Aorta (tissue), 5 donors: ENCODE measurements around the gene AADACL3. TPM values are rescaled to one million over a fixed set of nuclear protein-coding genes. Genes with fewer than 3 reads are reported as not detected.
"Not testable (repeated sequence)": the region's sequence is repeated elsewhere in the genome, so short reads cannot be mapped to it uniquely, and the experiment has no call there.

Source experiments
- ATAC-seq: fragments of 200-7000 bp; cut with Tn5 transposase; one replicate; pipeline ENCODE4 v1.9.1; 2022; ENCODE audit warnings: moderate library complexity; ENCODE audit not compliant: low FRiP score
- DNase-seq, 2 donors: peaks; one replicate each; pipeline ENCODE4 v3.0.0-alpha.2; 2020
- H3K27ac ChIP-seq, 2 donors: one replicate each; pipeline ENCODE4 v1.5.1; 2013; ENCODE audit warnings: low read length in 2 of 2, mild to moderate bottlenecking in 2 of 2, moderate library complexity in 2 of 2, control low read depth in 1 of 2, inconsistent platforms in 1 of 2, low read depth in 1 of 2
- H3K27me3 ChIP-seq, 2 donors: one replicate each; pipeline ENCODE4 v1.6.1; 2013; ENCODE audit warnings: control low read depth in 1 of 2, low read length in 1 of 2, mild to moderate bottlenecking in 1 of 2, moderate library complexity in 1 of 2; ENCODE audit not compliant: insufficient read depth in 2 of 2, control insufficient read depth in 1 of 2
- H3K36me3 ChIP-seq, 2 donors: one replicate each; pipeline ENCODE4 v1.6.1; 2013; ENCODE audit warnings: control low read depth in 1 of 2, low read length in 1 of 2, mild to moderate bottlenecking in 1 of 2; ENCODE audit not compliant: insufficient read depth in 2 of 2, control insufficient read depth in 1 of 2
- H3K4me1 ChIP-seq, 2 donors: one replicate each; pipeline ENCODE4 v1.6.1; 2013; ENCODE audit warnings: low read length in 2 of 2, control low read depth in 1 of 2, mild to moderate bottlenecking in 1 of 2, moderate library complexity in 1 of 2; ENCODE audit not compliant: insufficient read depth in 2 of 2, control insufficient read depth in 1 of 2
- H3K4me3 ChIP-seq, 2 donors: one replicate each; pipeline ENCODE4 v1.5.1; 2013; ENCODE audit warnings: low read length in 2 of 2, control low read depth in 1 of 2, mild to moderate bottlenecking in 1 of 2
- H3K9me3 ChIP-seq: one replicate; pipeline ENCODE4 v1.6.1; 2013; ENCODE audit warnings: mild to moderate bottlenecking, low read length; ENCODE audit not compliant: control insufficient read depth
- WGBS, 2 donors: extraction: QIAGEN DNeasy Blood & Tissue Kit; methylation state at CpG; one replicate each; pipeline ENCODE4 v1.1.7; 2013; 5-methylcytosine and 5-hydroxymethylcytosine counted together
- intact Hi-C, 2 donors: fragments of 100-400 bp; cut with DNase I; formaldehyde crosslinking; loops; one replicate each; pipeline versions ENCODE4 v1.14.2 to v1.15.0; 2022
- polyA plus RNA-seq, 2 donors: library from polyadenylated mRNA; stranded (reverse); fragments of 200-250 nt; gene quantifications; one replicate each; pipeline ENCODE4 v1.2.3, GENCODE V29; 2013
- total RNA-seq, 2 donors: library from RNA; stranded (reverse); fragmentation: NEBNext Ultra II Directional; extraction: Animal tissue kit (Norgen Biotek cat#: 25700); gene quantifications; one replicate each; pipeline ENCODE4 v1.2.1, GENCODE V29; 2021
- donor health status: healthy with polysubstance abuse.
- donor health status: Bipolar disorder and iron deficiency.
- donor health status: DM: no; HTN: no; CAD: no.
- donor health status: DM: no; HTN: no; CAD: no.
- donor health status: DM: yes; HTN: yes; CAD: no.

The AADACL3 gene
- total and polyA plus RNA-seq, 4 donors, result not detected

DNA sequence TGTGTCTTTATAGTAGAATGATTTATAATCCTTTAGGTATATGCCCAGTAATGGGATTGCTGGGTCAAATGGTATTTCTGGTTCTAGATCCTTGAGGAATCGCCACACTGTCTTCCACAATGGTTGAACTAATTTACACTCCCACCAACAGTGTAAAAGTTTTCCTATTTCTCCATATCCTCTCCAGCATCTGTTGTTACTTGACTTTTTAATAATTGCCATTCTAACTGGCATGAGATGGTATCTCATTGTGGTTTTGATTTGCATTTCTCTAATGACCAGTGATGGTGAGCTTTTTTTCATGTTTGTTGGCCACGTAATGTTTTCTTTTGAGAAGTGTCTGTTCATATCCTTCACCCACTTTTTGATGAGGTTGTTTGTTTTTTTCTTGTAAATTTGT lies 15.2 kb downstream of the AADACL3 start:
- H3K4me3 ChIP-seq, H3K27me3 ChIP-seq, ATAC-seq, H3K4me1 ChIP-seq, H3K27ac ChIP-seq, H3K9me3 ChIP-seq, H3K36me3 ChIP-seq, DNase-seq, intact Hi-C loops: not testable (repeated sequence)
- 73 to 78% methylated on average over 2 of the region's 2 CpGs for WGBS, 2 donors

DNA sequence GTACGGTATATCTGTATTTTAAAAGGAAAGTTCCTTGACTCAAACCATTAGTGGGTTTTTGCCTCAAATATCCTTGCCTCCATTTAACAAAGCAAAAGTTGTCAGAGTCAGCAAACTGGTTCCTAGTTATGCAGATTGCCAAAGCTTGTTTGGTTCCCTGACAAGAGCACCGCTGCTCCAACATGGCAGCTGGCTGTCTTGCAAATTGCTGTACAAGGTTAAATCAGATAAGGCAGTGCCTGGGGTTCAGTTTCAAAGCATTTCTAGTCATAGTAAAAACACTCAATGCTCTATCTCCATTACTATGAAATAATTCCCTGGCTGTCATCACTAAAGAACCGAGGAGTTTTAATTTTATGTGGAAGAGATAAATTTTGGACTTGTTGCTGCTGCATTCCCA lies 18.7 kb downstream of the AADACL3 start:
- 57 to 62% methylated on average over 3 of the region's 3 CpGs for whole genome bisulfite sequencing, 2 donors
- no peak for DNase-seq
- Histone ChIP-seq H3K27me3 (no peaks in the 10 kb centered on the region), H3K4me3 (no peak overlapping the region), H3K27ac (no peak overlapping the region), H3K4me1 (no peaks in the 10 kb centered on the region), H3K36me3 (no peaks in the 10 kb centered on the region), H3K9me3 (peaks cover 4% of the 10 kb centered on the region)
- intact Hi-C loops, result no loop called here
- no peak for ATAC-seq

DNA sequence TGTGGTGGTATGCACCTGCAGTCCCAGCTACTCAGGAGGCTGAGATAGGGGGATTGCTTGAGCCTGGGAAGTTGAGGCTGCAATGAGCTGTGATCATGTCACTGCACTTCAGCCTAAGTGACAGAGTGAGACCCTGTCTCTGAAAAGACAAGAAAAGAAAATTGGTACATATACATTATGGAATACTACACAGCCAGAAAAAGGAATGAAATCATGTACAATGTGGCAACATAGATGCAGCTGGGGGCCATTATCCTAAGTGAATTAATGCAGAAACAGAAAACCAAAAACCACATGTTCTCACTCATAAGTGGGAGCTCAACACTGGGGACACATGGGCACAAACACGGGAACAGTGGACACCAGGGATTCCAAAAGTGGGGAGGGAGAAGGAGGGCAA lies 23.0 kb downstream of the AADACL3 start:
- no peaks in the 10 kb centered on the region for H3K27me3 ChIP-seq
- ATAC-seq, result no peak
- intact Hi-C loops, result no loop called here
- 88 to 95% methylated on average over 1 of the region's 1 CpG for WGBS, 2 donors
- no peaks in the 10 kb centered on the region for H3K4me1 ChIP-seq
- no peak overlapping the region for H3K27ac ChIP-seq
- no peaks in the 10 kb centered on the region for H3K36me3 ChIP-seq
- H3K4me3 ChIP-seq, result no peak overlapping the region
- no peak for DNase-seq
- peaks cover 1% of the 10 kb centered on the region for H3K9me3 ChIP-seq

DNA sequence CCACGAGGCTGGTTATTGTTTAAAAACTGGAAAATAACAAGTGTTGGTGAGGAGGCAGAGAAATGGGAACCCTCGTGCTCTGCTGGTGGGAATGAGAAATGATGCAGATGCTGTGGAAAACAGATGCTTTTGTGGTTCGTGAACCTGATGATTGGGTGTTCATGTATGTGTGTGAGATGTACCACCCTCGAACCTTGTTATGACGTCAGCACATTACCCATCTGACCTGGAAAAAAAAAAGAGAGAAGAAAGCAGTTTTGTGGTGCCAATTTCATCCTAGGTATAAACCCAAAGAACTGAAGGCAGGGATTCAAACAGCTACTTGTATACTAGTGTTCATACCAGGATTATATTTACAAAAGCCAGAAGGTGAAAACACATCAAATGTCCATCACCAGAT lies 23.7 kb downstream of the AADACL3 start:
- ATAC-seq (no peak), DNase-seq (no peak)
- Histone ChIP-seq H3K9me3 (peaks cover under 1% of the 10 kb centered on the region), H3K4me1 (no peaks in the 10 kb centered on the region), H3K27ac (no peak overlapping the region), H3K27me3 (no peaks in the 10 kb centered on the region), H3K4me3 (no peak overlapping the region), H3K36me3 (no peaks in the 10 kb centered on the region)
- intact Hi-C loops, result no loop called here
- 81 to 84% methylated on average over 5 of the region's 5 CpGs for WGBS, 2 donors

DNA sequence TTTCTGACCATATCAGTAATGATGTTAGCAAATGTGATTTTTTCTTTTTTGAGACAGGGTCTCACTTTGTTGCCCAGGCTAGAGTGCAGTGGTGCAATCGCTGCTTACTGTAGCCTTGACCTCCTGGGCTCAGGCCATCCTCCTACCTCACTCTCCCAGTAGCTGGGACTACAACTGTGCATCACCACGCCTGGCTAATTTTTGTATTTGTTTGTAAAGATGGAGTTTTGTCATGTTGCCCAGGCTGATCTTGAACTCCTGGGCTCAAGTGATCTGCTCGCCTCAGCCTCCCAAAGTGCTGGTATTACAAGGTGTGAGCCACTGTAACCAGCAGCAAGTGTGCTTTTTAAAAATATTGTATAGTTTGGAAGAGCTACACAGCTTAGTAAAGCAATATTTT lies 26.0 kb downstream of the AADACL3 start:
- Histone ChIP-seq H3K36me3 (no peaks in the 10 kb centered on the region), H3K27ac (no peak overlapping the region), H3K4me1 (no peaks in the 10 kb centered on the region), H3K27me3 (no peaks in the 10 kb centered on the region), H3K9me3 (no peaks in the 10 kb centered on the region), H3K4me3 (no peak overlapping the region)
- intact Hi-C loops, result no loop called here
- ATAC-seq (no peak), DNase-seq (no peak)
- WGBS, 2 donors, result 69 to 85% methylated on average over 3 of the region's 3 CpGs

DNA sequence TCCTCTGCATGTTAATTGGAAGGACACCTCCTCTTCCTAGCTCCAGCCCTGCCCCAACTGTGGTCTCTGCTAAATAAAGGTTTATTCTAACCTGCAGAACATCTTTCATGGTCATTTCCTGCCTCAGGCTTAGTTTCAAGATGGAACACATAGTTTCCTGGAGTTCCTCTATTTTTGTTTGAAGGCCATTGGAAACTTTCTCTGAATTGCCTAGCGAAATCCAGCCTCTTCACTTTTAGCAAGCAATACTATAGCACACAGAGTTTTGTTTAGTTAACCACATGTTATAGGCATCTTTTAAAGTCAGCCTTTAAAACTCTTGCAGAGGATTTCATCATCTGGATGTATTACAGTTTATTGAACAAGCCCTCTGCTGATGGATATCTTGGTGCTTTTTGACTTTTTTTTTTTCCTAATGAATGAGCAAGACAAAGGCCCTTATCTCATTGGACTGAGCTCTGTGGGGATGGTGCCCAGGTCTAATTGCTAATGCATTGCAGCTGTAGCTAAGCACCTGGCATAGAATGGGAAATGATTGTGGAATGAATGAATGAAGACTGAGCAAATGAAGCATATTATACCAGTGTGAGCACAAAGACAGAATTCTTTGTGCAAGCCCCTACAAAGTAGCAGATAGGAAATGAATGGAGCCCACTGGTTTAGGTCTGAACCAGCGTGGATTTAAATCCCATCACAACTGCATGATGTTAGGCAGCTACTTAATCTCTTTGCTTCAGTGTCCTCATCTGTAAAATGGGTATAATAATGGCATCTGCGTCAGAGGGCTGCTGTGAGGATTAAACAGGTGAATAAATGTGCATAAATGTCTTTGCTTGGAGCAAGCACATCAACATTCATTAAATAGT lies 29.4 kb downstream of the AADACL3 start:
- Histone ChIP-seq H3K27me3 (peaks cover 0 to 2% of the 10 kb centered on the region in 2 donors), H3K4me1 (no peaks in the 10 kb centered on the region), H3K4me3 (no peak overlapping the region), H3K36me3 (no peaks in the 10 kb centered on the region), H3K9me3 (peaks cover 7% of the 10 kb centered on the region), H3K27ac (no peak overlapping the region)
- intact Hi-C loops, result no loop called here
- ATAC-seq, result no peak
- WGBS, 2 donors, result 73 to 74% methylated on average over 3 of the region's 3 CpGs
- no peak for DNase-seq

DNA sequence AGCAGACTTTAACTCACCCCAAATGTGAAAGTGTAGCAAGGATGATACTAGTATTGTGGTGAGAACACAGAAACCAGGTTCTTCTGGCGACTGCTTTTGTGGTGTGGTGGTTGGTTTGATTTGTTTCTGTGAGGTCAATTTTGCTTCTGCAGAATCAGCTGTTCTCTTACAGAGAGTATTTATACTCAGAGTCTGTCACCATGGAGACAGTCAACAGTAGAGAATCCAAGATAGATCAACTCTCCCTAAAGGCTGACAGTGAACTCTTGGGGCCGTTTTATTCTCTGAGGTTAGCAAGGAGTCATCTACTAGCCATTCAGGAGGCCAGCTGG lies 30.0 kb downstream of the AADACL3 start, which contains the start of gene CFAP107:
TSS of gene CFAP107 (plus strand) at position 209 of the 332 bp plus-strand sequence. CDS start 231 bp downstream, outside the sequence.
- DNase-seq (no peak), ATAC-seq (no peak)
- Histone ChIP-seq H3K27ac (no peak within 1 kb of the TSS), H3K4me3 (no peak within 1 kb of the TSS), H3K9me3 (peaks cover 7% of the 10 kb centered on the region), H3K27me3 (peaks cover 0 to 2% of the 10 kb centered on the region in 2 donors), H3K4me1 (no peaks in the 10 kb centered on the region), H3K36me3 (no peaks in the 10 kb centered on the region)
- intact Hi-C loops, result no loop called here
- WGBS, 2 donors, result 12 to 14% methylated on average over 2 of the region's 2 CpGs

DNA sequence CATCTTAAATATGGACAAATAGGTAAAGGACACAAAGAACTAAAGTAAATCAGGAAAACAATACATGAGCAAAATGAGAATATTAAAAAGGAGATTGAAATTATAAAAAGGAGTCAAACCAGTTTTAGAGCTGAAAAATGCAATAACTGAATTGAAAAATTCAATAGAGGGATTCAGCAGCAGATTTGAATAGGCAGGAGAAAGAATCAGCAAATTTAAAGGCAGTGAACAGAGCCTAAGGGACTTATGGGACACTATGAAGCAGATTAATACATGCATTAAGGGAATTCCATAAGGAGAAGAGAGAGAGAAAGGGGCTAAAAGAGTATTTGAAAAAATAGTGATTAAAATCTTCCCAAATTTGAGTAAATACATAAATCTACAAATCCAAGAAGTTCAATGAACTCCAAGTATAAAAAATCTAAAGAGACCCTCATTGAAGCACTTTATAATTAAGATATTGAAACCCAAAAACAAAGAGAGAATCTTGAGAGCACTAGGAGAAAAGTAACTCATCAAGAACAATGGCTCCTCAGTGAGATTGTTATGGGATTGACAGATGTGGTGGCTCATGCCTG lies 33.0 kb downstream of the AADACL3 start:
- peaks cover 0 to 2% of the 10 kb centered on the region in 2 donors for H3K27me3 ChIP-seq
- H3K27ac ChIP-seq, result no peak overlapping the region
- no peaks in the 10 kb centered on the region for H3K4me1 ChIP-seq
- H3K36me3 ChIP-seq, result no peaks in the 10 kb centered on the region
- intact Hi-C loops, result no loop called here
- no peak overlapping the region for H3K4me3 ChIP-seq
- ATAC-seq (no peak), DNase-seq (no peak)
- H3K9me3 ChIP-seq, result peaks cover 7% of the 10 kb centered on the region

DNA sequence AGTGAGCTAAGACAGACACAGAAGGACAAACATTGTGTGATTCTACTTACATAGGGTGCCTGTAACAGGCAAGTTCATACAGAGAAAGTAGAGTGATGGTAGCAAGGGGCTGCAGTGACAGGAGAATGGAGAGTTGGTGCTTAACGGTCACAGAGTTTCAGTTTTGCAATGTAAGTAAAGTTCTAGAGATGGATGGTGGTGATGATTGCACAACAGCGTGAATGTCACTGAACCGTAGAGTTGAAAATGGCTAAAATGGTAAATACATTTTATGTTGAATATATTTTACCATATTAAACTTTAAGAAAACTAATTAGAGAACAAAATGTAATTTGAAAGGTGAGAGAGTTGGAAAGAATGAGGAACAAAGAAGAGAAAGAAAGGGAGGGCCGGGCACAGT lies 38.8 kb downstream of the AADACL3 start:
- Histone ChIP-seq H3K4me1 (no peaks in the 10 kb centered on the region), H3K9me3 (no peaks in the 10 kb centered on the region), H3K27me3 (peaks cover 0 to 1% of the 10 kb centered on the region in 2 donors), H3K4me3 (no peak overlapping the region), H3K36me3 (no peaks in the 10 kb centered on the region), H3K27ac (no peak overlapping the region)
- intact Hi-C loops, result no loop called here
- WGBS, 2 donors, result 63 to 64% methylated on average over 4 of the region's 4 CpGs
- DNase-seq (no peak), ATAC-seq (no peak)
